GDM1 (cell line): ENCODE data around the gene AMDHD1.
"Not testable (repeated sequence)": the region's sequence is repeated elsewhere in the genome, so short reads cannot be mapped to it uniquely, and the experiment has no call there.

Source experiments
- DNase-seq: peaks from one replicate; lab custom pipeline; 2025; lab: John Stamatoyannopoulos, UW

Gene AMDHD1

DNA sequence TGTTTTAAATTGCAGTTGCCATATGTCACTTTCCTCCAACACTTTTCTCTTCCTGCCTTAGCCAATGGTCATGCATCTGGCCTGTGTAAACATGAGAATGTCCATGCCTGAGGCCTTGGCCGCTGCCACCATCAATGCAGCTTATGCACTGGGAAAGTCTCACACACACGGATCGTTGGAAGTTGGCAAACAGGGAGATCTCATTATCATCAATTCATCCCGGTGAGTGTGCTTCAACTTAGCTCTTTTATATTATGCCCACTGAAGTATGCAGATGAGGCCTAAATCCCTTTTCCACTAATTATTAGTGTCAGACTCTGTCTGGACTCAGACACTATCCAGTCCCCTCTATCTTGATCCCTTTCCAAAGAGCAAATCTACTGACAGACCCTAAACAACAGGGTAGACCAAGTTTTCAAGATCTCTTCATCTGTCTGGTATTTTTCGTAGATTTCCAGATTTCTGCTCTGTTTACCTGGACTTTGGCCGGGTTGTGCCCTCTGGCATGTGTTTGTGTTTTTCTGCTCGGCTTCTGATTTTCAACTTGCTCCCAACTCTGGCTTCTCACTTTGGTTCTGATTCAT, 23.2 kb downstream of the AMDHD1 start:
- no peak for DNase-seq

DNA sequence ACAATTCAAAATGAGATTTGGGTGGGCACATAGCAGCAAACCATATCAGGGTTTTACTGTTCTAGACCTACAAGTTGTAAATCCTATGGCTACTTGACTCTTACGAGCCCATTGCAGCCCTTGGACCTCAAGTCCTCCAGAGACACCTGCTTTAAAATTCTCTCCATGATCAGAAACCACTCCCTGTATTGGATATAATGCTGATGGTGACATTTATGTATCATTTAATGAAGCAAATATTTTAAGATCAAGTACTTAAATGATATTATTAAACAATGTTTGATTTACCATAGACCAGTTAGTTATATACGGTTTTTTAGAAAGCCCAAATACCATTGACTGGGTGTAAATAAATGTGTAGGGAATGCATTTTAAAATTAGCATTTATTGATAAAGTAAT, 24.2 kb downstream of the AMDHD1 start:
- no peak for DNase-seq

DNA sequence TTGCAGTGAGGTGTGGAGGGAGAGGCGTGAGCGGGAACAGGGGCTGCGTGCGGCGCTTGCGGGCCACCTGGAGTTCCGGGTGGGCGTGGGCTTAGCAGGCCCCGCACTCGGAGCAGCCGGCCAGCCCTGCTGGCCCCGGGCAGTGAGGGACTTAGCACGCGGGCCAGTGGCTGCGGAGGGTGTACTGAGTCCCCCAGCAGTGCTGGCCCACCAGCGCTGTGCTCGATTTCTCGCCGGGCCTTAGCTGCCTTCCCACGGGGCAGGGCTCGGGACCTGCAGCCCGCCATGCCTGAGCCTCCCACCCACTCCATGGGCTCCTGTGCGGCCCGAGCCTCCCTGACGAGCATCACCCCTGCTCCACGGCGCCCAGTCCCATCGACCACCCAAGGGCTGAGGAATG, 26.0 kb downstream of the AMDHD1 start:
- DNase-seq: not testable (repeated sequence)

DNA sequence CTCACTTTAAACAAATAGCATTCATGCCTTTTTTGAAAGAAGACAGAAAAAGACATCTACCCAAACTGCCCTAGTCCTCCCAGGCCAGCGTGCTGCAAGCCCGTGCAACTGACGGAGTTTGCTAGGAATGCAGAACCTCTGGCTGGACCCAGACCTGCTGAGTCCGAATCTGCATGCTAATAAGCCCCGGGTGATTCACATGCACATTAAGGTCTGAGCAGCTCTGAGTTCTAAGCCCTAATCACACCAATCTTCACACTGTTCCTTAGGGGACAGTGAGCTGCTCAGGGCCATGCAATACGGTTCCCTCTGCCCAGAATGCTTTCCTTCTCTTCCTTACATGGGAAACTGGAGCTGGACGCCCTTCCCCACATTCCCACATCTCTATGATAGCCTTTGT, 27.8 kb downstream of the AMDHD1 start:
- no peak for DNase-seq

DNA sequence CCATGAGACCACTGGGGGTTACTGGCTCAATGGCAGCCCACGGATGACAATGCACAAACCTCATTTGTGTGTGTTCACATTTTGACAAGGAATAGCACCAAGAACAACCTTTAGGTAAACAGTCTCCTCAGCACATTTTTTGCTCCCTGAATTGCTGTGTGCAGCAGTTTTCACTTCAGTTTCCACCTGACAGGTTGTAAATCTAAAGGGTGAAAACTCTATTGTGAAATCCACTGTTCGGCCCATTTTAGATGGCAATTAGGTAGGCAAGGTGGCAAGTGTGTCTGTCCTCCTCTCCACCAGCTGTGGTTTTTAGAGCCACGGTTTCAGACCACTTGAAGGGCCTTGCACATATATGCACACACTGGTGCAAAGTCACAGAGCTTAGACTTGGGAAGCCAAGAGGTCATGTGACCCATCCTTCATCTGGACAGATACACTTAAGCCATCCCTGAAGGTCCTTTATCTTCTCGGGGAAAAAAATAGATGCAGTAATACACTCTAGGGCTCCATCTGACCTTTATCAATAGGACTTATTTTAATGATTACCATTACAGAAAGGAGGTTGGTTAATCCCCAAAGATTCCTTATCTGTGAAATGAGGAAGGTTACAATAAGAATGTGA, 29.8 kb downstream of the AMDHD1 start:
- DNase-seq: no peak

DNA sequence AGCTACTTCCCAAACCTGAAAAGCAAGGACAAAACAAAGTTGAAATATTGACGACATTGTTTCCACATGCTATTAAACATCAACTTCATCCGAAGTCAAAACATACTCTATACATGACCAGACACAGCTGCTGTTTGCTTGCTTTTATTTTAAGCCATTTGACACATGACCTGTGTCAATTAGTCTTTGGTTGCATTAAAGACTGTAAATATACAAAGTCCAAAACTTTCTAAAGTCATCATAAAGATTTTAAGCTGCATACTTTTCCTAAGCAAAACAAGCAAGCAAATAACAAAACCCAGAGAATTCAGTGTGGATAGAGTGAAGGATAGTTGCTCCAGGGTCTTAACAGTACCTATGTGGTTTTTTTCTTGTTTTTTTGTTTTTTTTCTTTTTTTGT, 31.2 kb downstream of the AMDHD1 start:
- no peak for DNase-seq

DNA sequence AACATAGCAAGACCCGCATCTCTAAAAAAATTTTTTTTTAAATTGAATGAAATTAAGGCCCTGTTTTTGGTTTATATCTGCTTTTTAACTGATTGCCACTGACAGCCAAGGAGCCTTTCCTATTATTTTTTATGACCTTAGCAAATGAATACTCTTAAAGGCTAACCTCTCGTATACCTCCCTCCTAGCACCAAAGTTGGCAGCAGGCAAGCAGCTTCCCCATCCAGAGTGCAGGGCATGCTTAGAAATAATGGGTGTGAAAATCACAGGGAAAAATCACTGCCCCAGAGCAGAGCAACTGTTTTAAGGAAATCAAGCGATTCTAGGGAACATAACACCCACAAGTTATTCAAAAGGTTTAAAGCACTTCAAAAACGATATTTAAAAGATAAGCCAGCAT, 32.4 kb downstream of the AMDHD1 start:
- DNase-seq: no peak

DNA sequence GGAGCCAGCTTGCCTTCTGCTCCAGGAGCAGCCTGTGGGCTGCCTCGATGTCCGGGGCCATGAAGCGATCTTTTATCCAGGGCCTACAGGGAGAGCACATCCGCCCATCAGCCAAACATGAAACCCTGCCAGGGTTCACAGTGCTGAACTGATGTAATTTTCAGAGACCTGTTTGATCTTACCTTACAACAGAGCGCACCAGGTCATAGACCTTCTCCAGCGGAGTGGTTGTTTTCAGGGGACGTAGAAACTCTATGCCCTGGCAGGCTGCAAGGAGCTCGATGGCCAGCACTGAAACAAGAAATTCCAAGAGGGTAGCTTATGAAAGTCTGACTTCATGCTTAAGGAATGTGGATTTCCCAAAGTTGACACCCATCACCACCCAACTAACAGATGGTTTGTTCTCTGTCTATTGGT, 33.3 kb downstream of the AMDHD1 start:
- DNase-seq: no peak

DNA sequence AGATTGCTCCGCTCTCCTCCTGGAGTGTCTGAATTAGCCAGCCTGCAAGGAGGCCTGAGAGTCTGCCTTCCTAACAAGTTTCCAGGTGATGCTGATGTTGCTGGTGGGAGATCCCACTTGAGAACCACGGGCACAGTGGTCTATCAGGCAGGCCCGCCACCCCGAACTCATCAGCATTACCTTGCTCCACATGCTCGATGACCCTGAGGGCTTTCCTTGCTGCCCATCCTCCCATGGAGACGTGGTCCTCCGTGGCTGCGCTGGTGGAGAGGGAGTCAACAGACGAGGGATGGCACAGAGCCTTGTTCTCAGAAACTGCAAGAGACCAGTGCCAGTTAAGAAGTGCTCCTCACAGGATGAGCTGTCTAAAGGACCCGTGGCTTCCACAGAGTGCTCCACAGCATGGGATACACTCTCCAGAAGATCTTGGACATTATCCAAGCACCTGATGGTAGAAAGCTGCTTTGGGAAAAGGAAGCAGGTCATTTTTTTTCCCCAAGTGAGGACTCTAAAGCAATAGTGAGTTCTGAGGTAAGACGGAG, 34.7 kb downstream of the AMDHD1 start:
- no peak for DNase-seq

DNA sequence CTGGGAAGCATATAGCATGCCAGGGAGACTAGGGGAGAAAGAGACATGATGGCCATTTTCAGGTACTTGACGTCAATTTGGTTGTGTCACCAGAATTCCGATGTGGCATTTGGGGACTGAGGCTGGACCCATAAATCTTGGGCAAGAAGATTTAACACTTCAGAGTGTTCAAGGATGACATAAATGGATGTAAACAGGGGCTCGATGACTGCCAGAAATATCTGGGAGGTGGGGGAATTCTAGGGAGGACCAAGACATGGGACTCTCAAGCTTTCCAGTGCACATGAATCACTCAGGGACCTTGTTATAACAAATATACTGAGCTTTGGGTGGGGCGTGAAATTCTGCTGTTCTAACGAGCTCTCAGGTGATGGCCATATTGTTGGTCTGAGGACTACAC, 35.2 kb downstream of the AMDHD1 start:
- DNase-seq: no peak

DNA sequence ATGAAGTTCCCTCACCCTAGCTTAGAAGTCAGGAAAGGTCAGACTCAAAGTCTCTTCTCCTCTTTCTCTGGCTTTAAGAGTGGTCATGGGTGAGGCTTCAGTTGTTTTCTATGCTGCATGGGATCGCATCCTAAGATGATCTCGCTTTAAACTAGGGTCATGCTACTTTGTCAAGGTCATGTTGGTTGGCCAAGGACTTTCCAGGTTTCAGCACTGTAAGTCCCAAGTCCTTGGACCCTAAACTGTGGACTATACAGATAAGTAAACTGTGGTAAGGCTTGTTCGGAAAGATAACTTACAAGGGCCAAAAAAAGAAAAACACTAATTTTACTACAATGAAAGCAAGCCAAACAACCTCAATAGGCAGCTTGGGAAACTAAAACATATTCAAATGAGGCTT, 35.6 kb downstream of the AMDHD1 start:
- DNase-seq: no peak

DNA sequence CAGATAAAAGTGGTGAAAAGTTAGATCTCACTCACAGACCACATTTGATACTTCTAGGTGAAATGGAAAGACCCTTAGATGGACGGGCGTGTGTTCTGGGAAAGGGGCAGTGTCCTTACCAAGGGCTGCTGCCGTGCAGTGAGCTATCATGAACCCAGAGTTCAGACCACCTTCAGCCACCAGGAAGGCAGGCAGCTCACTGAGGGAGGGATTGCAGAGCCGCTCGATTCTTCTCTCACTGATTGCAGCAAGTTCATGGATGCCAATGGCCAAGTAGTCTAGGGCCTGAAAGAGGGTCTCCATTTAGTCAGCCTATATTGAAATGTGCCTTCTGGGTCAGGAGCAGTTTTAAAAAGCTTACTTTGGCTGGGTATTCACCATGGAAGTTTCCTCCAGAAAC, 37.3 kb downstream of the AMDHD1 start:
- DNase-seq: no peak

DNA sequence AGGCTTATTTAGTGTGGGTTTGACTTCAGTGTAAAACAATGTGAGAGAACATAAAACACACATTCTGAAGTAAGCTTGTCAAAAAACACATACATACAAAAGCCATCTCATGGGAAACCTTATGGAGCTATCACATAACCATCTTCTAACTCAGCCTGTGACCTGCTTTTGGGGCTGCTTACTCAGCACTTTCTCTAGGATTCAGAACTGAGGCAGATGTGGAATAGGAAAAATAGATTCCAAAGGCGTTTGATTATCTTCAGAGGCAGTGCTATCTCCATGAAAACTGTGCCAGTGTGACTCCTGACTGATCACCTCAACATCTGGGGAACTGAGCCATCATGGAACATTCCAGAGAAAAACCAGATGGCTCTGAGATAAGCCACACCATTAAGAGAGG, 39.5 kb downstream of the AMDHD1 start:
- DNase-seq: no peak

DNA sequence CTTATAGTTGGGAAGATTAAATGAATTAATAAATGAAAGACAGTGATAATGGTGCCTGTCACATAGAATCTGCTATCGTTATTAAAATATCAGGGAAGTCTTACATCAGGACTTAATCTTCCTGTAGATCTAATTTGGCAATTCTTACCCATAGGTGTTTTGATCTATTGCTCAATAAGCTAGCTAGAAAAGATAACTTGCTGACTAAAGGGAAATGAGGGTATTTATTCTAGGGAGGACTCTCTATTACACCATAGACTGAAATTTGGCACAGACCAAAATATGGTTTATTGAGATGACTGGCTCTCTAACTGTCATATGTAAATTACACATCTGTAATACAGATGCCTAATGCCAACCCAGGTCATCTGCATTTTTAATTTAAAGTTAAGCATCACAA, 41.6 kb downstream of the AMDHD1 start:
- DNase-seq: no peak

DNA sequence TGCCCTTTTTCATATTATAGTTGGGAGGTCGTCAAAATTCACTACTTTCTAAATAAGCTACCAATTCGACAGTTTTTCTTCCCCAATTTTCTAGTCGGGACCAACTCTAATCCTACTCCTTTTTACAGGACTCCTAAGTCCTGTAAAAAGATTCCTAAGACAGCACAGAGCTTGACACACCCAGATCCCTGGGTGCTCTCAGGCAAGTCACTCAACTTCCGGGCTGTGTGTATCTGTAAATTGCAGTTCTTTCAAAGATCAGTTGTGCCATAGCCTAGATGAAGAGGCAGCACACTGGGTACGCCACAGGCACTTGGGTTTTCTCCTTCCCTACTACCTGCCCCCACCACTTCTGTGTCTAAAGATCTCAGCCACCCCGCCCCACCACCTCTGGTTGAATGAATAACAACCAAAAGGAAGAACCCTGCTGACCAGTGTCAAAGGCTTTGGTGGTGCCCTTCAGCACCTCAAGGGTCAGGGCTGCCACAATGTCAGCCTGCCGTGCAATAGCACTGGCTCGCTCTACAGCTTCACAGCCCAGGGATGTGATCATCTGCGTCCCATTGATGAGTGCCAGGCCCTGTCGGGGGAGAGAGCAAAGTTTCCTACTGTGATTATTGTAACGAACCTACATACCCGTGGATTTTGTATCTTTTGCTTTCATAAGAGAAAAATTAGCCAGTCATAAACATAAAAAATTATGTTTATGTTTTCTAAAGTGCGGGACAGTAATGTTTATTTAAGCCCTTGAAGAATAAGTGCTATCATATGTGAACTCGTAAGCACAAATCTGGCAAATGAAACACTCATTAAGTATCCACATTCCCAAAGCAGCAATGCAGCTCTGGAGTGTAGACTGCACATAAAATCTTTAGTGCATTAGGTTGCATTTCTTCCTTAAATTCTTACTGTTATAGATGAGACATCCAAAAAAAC, 43.8 kb downstream of the AMDHD1 start:
- DNase-seq: no peak

DNA sequence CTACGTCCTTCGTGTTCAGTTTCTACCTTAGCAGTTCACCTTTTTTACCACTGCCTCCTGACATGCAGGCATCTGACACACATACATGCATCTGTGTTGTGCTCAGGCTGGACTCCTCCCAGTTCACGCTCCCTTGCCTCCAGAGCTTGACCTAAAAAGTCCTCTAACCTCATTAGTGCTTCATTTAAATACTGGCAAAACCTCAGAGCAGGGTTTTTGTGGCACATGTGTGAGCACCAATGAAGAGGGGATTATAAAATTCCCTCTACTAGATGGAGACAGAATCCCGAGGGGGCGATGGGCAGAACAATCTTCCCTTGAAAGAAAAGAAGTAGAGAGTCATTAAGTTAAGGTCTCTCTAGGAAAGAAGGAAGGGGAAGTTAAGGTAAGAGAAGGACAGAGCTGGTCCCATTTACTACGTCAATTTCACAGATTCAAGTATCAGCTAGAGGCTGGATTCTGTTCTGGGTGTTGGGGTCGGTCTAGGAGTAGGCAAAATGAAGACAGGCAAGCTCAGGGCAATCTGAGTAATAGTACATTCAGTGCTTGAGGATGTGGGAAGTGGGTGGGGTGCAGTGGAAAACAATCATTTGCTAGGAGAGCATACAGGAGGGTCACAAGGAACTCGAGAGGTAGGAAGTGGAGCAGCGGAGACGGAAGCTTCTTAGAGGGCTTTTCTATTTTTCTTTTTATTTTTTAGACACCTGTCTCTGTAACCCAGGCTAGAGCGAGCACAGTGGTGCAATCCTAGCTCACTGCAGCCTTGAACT, 45.6 kb downstream of the AMDHD1 start:
- no peak for DNase-seq

DNA sequence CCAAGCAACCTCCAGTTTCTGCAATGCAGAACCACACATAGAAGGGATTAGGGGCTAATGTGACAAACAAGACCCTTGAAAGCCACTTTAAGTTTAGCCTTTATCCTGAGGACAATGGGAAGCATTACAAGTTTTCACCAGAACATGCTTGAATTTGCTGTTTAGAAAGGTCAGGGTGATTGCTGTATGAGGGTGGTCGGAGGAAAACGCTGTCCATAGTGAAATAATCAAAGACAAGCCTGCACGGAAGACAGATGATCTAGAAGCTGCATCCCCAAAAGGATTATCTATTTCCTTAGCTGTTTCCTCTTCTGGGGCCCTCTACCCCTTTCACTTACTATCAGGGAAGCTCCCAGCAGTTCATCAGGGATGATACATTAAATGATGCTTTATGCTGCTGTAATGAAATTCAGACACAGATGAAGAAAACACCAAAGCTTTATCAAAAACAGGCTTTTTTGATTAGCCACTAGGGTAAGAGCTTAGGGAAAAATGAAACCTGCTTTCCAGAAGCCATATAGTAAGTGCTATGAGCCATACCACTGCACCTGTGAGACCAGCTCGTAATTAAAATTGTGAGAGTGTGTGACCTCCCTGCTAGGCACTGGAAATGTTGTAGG, 46.5 kb downstream of the AMDHD1 start:
- no peak for DNase-seq

DNA sequence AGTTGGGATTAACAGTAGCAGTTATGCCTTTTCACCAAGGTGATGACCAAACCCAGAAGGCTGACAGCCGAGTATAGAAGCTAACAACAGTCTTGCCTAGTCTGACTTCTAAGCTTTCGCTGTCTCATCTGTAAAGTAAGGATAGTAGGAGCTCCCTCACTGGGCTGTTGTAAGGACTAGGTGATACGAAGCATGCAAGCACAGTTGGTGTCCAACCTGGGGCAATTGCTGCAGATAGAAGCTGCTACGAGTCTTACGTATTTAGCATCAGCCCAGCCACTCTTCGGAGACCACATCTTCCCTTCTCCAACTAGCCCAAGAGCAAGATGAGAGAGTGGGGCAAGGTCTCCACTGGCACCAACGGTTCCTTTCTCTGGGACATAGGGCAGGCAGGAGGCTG, 47.0 kb downstream of the AMDHD1 start:
- no peak for DNase-seq

DNA sequence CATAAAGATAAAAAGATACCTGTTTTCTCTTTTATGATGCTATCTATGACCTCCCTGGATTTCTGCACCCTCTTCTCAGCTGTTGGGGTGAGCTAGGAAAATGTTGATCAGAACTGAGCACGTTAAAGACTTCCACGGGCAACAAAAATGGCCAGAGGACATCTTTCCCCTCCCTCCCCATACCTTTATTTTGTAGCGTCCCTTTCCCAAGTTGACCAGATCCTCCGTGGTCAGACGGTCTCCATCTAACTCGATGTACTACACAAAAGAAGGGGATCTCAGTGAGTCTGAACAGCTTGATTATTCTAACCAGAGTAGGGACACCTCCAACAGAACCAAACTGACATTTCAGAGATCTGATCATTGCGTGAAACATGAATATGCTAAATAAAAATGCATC, 50.8 kb downstream of the AMDHD1 start:
- DNase-seq: no peak

DNA sequence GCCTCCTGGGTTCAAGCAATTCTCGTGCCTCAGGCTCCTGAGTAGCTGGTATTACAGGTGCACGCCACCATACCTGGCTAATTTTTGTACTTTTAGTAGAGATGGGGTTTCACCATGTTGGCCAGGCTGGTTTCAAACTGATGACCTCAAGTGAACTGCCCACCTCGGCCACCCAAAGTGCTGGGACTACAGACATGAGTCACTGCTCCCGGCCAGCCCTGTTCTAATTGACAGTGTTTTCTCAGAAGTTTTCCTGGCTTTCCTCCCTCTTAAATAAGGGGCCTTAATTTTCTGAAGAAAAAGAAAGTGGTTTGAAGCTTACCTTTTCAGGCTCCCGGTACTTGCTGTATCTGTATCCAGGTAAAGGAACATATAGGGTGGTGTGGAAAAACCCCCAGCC, 51.3 kb downstream of the AMDHD1 start:
- DNase-seq: no peak

DNA sequence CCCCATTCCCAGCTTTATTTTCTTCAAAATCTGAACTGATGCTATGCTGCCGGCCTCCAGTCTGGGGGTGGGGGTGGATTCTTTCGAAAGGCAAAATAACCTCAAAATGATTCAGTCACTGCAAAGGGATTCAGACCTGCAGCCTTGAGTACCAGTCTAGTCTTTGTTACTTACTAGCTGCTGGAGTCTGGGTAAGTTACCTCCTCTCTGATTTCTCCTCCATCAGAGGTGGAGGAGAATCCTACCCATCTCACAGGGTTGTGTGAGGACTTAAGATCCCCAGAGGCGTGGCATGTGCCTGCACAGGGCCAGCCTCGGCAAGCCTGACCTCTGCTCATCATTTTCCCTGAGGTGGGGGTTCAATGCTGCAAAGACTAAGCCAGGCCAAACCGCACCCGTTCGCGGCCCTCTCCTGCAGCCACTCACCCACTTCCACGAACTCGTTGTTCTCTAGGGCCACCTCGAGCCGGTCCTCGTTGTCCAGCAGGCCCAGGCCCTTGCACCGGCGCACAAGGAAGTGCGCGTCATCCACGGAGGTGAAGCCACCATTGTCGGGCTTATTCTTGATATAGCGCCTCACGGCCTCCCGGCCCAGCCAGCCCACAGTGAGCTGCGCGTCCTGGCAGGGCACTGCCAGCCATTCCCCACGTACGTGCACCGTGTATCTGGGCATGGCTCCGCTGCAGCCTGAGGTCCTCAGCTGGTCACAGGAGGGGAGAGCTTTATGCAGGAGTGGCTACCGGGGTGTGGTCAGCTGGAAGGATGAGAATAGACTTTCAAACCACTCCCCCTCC, 52.3 kb downstream of the AMDHD1 start:
- DNase-seq: no peak
